ENCODE measurements around the gene HSPA9.
A peak's percentile ranks its signal among the peaks of the same experiment; 100 is the strongest.

The HSPA9 gene

DNA sequence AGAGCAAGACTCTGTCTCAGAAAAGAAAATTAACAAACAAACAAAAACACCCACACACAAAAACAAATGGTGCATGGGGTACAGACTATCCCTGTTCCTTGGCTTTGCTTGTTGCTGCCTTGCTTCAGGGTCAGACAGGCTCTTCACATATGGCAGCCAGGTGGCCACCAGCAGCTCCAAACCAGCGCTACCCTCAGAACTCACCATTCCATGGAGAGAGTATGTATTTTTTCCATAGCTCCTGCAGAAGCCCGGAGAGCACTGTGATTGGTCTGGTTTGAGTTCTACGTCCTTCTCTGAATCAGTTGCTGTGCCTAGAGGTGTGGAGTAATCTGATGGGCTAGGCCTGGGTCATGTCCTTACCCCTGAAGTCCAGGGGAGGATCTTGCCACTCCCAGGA lies 25.2 kb upstream of the HSPA9 start:
- TF ChIP-seq TCF12 (IDR thresholded peaks at IDR 0.05; ENCODE audit: low read depth) (no peak), RAD21 (IDR thresholded peaks at IDR 0.05; ENCODE audit: low read depth) (no peak), TEAD4 (IDR thresholded peaks at IDR 0.05) (no peak), CREB1 (IDR thresholded peaks at IDR 0.05; ENCODE audit: low read depth) (no peak)
- TF ChIP-seq, protein P1, sequence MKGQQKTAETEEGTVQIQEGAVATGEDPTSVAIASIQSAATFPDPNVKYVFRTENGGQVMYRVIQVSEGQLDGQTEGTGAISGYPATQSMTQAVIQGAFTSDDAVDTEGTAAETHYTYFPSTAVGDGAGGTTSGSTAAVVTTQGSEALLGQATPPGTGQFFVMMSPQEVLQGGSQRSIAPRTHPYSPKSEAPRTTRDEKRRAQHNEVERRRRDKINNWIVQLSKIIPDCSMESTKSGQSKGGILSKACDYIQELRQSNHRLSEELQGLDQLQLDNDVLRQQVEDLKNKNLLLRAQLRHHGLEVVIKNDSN (IDR thresholded peaks at IDR 0.05): no peak

DNA sequence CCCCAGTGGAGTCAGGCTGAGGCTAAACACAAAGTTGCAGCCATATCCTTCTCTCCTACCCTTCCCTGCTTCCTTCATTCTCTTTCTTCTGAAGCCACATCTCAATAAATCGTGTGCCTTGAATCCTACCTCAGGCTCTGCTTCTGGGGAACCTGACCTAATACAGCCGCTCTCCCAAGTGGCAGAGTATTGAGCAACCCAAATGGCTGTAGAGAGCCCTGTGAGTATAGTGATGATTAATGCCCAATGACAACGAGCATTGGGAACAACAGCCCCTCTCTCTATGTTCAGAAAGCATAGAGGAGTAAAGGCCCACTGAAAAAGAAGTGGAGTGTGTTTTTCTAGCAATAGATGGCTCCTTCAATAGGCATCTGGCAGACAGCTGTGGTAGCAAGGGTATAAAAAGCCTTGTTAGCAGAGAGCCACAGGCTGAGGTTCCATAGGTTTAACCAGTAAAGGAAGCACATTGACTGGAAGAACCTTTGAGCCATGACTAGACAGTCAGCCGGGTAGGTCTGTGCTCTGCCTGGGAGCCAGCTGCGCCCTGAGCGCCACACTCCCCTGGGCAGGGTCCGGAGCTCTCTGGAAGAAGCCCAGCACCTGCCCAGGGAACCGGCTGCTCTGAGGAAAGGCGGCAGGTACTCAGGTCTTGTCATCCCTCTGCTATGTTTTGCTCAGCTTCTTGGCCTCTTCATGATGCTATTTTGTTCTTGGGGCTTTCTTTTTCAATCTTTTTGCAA lies 22.6 kb upstream of the HSPA9 start:
- TF ChIP-seq FOXM1 (IDR thresholded peaks at IDR 0.05; ENCODE audit: borderline replicate concordance, low read depth) (no peak), ZBTB7A (IDR thresholded peaks at IDR 0.05; ENCODE audit: low read depth) (no peak), TCF12 (IDR thresholded peaks at IDR 0.05; ENCODE audit: low read depth) (no peak), NFIC (IDR thresholded peaks at IDR 0.05) (no peak), TAF1 (IDR thresholded peaks at IDR 0.05; ENCODE audit: low read depth) (no peak), CEBPB (IDR thresholded peaks at IDR 0.05) (no peak), RAD21 (IDR thresholded peaks at IDR 0.05; ENCODE audit: low read depth) (no peak), EGR1 (IDR thresholded peaks at IDR 0.05) (no peak)
- TF ChIP-seq, protein P2, sequence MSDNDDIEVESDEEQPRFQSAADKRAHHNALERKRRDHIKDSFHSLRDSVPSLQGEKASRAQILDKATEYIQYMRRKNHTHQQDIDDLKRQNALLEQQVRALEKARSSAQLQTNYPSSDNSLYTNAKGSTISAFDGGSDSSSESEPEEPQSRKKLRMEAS (IDR thresholded peaks at IDR 0.05): no peak
- TF ChIP-seq, protein P3, sequence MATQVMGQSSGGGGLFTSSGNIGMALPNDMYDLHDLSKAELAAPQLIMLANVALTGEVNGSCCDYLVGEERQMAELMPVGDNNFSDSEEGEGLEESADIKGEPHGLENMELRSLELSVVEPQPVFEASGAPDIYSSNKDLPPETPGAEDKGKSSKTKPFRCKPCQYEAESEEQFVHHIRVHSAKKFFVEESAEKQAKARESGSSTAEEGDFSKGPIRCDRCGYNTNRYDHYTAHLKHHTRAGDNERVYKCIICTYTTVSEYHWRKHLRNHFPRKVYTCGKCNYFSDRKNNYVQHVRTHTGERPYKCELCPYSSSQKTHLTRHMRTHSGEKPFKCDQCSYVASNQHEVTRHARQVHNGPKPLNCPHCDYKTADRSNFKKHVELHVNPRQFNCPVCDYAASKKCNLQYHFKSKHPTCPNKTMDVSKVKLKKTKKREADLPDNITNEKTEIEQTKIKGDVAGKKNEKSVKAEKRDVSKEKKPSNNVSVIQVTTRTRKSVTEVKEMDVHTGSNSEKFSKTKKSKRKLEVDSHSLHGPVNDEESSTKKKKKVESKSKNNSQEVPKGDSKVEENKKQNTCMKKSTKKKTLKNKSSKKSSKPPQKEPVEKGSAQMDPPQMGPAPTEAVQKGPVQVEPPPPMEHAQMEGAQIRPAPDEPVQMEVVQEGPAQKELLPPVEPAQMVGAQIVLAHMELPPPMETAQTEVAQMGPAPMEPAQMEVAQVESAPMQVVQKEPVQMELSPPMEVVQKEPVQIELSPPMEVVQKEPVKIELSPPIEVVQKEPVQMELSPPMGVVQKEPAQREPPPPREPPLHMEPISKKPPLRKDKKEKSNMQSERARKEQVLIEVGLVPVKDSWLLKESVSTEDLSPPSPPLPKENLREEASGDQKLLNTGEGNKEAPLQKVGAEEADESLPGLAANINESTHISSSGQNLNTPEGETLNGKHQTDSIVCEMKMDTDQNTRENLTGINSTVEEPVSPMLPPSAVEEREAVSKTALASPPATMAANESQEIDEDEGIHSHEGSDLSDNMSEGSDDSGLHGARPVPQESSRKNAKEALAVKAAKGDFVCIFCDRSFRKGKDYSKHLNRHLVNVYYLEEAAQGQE (IDR thresholded peaks at IDR 0.05; ENCODE audit: low read depth): no peak
- TF ChIP-seq, protein P1 (IDR thresholded peaks at IDR 0.05): no peak

DNA sequence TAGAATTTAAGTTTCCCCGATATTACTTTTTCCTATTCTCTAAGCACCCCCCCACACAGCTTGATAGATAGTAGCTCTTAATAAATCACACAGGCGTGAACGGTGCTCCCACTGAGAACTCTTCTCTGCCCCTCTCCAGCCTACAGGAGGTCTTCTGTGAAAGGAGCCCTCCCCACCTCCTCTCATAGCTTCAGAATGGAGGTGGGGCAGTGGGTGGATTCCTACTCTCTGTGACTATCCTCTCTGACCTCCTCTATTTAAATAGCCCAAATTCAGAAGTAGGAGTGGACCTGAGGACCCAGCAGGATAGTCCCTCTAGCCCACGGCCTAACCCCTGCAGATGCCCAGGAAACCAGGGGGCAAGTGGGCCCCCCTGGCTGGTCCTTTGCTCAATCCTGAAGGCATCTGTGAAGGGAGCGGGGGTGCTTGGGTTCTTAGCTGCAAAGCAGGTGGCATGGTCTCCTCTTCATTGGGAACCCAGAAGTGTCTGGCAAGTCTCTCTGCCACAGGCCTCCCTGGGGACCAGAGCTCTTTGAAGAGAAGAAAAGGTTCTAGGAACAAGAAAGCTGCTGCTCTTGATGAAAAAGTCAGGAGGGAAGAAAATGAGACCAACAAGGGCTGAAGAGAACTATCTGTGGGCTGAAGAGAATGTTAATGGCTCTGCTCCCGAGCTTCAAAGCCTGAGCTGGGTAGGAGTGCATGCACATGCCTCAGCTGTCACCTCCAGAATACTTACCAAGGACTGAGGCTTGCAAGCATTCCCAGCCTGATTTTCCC lies 21.1 kb upstream of the HSPA9 start:
- TF ChIP-seq NFIC (IDR thresholded peaks at IDR 0.05) (no peak), TEAD4 (IDR thresholded peaks at IDR 0.05) (no peak), CREB1 (IDR thresholded peaks at IDR 0.05; ENCODE audit: low read depth) (no peak), EP300 (IDR thresholded peaks at IDR 0.05; ENCODE audit: borderline replicate concordance) (no peak), FOXM1 (IDR thresholded peaks at IDR 0.05; ENCODE audit: borderline replicate concordance, low read depth) (no peak), EGR1 (IDR thresholded peaks at IDR 0.05) (no peak), TAF1 (IDR thresholded peaks at IDR 0.05; ENCODE audit: low read depth) (no peak), TCF12 (IDR thresholded peaks at IDR 0.05; ENCODE audit: low read depth) (no peak)
- TF ChIP-seq, protein P1 (IDR thresholded peaks at IDR 0.05): no peak
- TF ChIP-seq, protein P3 (IDR thresholded peaks at IDR 0.05; ENCODE audit: low read depth): no peak
- TF ChIP-seq, protein P2 (IDR thresholded peaks at IDR 0.05): no peak

DNA sequence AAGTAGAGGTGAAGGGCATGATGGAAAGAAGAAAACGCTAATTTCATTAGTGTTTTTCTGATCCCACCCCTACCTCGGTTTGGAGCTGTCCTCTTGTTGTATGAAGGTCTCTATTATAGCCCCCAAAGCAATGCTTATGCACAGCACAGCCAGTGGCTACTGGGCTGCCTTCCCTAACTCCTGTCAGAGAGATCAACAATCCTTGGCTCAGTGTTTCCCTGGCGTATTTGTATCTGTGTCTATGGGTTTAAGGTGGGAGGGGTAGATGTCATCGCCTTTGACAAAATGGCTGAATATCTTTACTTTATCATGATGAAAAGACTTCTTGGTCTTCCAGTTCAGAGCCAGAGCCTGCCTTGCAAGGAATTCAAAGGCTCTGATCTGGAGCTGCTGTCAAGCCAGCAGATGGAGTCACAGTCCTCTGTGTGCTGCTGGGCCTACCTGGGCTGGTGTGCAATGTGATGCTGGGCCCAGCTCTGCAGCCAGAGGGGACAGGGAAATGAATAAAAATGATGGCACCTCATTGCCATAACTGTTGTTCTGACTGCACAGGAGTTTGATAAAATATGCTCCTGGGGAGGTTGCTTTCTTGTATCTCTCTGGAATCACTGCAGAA lies 20.1 kb upstream of the HSPA9 start:
- TF ChIP-seq, protein P3 (IDR thresholded peaks at IDR 0.05; ENCODE audit: low read depth): no peak
- peak; percentile 30; the same call in 1 of the 2 replicates for TF ChIP-seq RAD21 (IDR thresholded peaks at IDR 0.05; ENCODE audit: low read depth)

Measured in Ishikawa (cell line).